ENCODE measurements around the gene NRAP.

Gene NRAP

GRCh38 chr10:113630929-113631533, 32.8 kb downstream of the NRAP start:
- no peak for DNase-seq

- no peak for DNase-seq
Measured at GRCh38 chr10:113628607-113629153, 35.2 kb downstream of the NRAP start.

GRCh38 chr10:113627836-113628235, 36.0 kb downstream of the NRAP start:
- DNase-seq = no peak

DNA sequence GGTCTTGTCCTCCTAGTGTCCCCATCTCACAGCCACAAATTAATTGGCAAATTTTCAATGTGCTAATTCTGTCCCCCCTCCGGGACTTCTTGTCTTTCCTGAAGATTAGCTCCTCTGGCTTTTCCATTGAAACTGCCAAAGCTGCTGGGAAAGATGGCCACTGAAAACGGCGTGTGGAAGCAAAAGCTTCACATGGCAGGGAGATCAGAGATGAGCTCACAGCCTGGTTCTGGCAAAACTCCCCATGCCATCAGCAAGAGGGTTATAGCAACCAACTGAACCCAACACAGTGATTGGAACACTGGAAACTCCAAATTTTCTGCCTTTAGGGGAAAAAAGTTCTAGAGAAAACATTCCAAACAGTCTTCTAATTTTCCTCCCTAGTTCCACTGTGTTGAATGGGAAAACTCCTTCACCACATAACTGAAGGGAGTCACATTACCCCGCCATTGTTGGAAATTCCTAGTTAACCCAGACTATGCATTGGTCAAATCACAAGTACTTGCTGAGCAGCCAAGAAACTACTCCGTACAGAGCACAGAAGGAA, 37.0 kb downstream of the NRAP start:
- DNase-seq = no peak

DNA sequence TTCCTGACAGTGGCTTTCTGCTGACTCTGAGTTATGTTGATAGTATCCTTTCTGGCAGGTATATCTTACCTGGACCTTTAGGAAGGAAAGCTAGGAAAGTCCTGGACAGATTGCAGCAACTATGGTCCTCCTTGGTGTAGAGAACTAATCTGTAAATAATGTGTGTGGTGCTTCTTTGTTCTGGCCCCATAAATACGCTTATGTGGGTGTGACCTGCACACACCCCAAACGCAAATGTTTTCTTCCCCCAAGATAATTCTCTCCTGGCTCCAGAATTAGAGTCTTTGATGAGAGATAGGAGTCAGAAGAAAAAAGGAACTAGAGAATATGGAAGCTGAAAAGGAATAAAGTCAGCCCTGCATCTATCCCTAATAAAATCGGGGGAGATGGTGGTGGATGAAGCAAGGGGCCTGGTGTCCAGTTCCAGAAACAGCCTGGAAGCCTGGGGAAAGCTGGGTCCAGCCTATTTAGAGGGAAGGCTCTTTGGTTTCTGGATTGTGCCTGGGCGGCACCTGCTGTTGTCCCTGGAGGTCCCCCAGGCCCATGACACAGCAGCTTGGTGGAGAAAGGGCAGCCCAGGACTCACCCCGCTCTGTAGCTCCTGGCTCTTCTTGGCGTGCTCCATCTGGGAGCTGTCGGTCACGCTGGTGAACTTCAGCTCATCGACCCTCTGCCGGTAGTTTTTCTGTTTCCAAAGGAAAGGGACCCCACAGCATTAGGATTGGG, 38.2 kb downstream of the NRAP start:
- DNase-seq = no peak

- no peak for DNase-seq
Measured at GRCh38 chr10:113622831-113623230, 41.0 kb downstream of the NRAP start.

GRCh38 chr10:113621799-113622198, 42.0 kb downstream of the NRAP start:
- DNase-seq = no peak

- DNase-seq = no peak
Measured at GRCh38 chr10:113620936-113621335, 42.9 kb downstream of the NRAP start.

DNA sequence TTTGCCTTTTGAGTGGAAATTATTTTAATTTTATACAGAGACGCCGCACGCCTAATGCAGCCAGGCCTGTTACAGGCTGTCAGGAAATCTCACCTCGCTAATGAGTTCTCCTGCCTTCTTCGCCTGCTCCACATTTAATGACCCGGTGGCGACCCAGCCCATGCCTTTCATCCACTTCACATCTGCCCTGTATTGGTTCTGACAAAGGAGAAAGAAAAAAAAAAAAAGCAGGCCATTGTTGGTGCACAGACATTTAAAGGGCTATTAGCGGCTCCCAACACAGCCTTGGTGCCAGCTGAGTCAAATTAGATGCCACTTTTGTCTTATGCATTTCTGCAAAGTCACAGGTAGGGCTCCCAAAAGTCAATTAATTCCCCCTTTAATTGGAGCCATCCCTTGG, 43.3 kb downstream of the NRAP start:
- DNase-seq = no peak

GRCh38 chr10:113619401-113619800, 44.4 kb downstream of the NRAP start:
- DNase-seq = no peak

- no peak for DNase-seq
Measured at GRCh38 chr10:113618338-113618737, 45.5 kb downstream of the NRAP start.

- no peak for DNase-seq
Measured at GRCh38 chr10:113617086-113617485, 46.8 kb downstream of the NRAP start.

- DNase-seq = no peak
Measured at GRCh38 chr10:113616244-113617074, 47.4 kb downstream of the NRAP start.

GRCh38 chr10:113613977-113614690, 49.7 kb downstream of the NRAP start:
- no peak for DNase-seq

GRCh38 chr10:113613427-113613826, 50.4 kb downstream of the NRAP start:
- DNase-seq = no peak

- no peak for DNase-seq
Measured at GRCh38 chr10:113612154-113612553, 51.7 kb downstream of the NRAP start.

GRCh38 chr10:113610631-113611601, 52.9 kb downstream of the NRAP start:
- DNase-seq = no peak

- no peak for DNase-seq
Measured at GRCh38 chr10:113609704-113610108, 54.1 kb downstream of the NRAP start.

- DNase-seq = no peak
Measured at GRCh38 chr10:113605268-113605978, 58.4 kb downstream of the NRAP start.

GRCh38 chr10:113604572-113604971, 59.3 kb downstream of the NRAP start:
- DNase-seq = no peak

All from GF-D8 (cell line).